NCI-H146 (cell line): ENCODE results near the gene PTPRO.
"Not testable (repeated sequence)": the region's sequence is repeated elsewhere in the genome, so short reads cannot be mapped to it uniquely, and the experiment has no call there.

Source experiments
- DNase-seq: peaks from one replicate; lab custom pipeline; 2025; lab: John Stamatoyannopoulos, UW

Gene PTPRO

GRCh38 chr12:15602051-15602672 lies 279.9 kb downstream of the PTPRO start:
- DNase-seq = no peak

GRCh38 chr12:15603474-15604085 lies 281.3 kb downstream of the PTPRO start:
- no peak for DNase-seq

DNA sequence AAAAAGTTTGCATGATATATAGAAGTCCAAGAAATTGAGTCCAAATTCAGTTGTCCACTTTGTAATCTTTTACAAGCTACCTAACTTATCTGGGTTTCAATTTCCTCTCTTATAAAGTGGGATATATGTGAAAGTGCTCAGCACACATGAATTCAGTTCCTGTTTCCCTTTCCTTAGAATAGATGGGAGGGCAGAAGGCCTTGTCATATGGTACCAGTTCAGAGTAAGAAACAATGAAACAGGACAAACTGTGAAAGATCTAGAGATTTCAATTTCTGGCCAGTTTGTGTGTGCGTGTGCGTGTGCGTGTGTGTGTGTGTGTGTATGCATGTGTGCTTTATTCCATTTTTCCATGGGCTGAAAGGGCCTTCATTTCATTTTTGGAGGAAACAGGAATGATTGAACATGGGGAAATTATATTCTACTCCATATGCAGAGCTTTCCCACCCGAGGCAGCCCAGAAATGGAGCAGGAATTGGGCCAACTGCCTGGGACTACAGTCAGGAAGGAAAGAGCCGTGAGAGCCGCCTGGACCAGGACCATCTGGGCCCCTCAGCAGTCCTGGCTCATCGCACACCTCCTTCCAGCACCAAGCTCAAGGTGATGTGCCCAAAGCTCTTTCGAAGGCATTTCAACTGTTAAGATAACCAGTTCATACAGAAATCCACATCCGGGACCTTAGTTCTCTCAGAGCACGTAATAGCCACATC lies 283.7 kb downstream of the PTPRO start:
- DNase-seq = no peak

DNA sequence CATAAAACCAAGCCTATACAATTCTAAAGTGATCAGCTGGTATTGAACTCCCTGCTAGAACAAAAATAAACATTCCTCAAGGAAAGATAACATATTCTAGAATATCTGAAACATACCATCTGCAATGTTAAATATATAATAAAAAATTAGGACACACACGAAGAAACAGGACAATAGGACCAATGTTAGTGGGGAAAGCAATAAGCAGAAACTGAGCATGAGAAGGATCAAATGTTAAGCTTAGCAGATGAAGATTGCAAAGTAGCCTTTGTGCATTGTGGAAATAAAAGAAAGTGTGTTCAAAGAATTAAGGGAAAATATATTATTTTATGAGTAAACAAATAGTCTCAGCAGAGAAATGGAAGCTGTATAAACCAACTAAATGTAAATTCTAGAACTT lies 286.1 kb downstream of the PTPRO start:
- no peak for DNase-seq

DNA sequence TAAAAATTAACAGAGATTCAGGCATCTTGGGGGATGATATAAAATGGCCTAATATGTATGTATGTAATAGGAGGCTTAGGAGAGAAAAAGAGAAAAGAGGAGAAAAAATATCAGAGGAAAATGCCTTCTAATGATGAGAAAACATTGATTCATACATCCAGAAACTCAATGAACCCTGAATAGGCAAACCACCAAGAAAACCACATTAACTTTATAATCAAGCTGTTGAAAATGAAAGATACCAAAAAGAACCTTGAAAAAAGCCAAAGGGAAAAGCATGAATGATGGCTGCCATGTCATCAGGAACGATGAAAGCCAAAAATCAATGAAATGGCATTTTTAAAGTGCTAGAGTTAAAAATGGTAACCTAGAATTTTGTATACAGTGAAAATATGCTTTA lies 286.6 kb downstream of the PTPRO start:
- DNase-seq = no peak

DNA sequence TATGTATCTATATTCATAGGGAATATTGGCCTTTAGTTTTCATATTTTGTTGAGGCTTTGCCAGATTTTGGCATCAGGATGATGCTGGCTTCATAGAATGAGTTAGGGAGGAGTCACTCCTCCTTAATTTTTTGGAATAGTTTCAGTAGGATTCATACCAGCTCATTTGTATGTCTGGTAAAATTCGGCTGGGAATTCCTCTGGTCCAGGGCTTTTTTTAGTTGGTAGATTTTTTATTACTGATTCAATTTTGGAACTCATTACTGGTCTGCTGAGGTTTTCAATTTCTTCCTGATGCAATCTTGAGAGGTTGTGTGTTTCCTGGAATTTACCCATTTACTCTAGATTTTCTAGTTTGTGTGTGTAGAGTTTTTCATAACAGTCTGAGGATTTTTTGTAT lies 291.7 kb downstream of the PTPRO start:
- no peak for DNase-seq

GRCh38 chr12:15616495-15616894 lies 294.2 kb downstream of the PTPRO start:
- DNase-seq = not testable (repeated sequence)

DNA sequence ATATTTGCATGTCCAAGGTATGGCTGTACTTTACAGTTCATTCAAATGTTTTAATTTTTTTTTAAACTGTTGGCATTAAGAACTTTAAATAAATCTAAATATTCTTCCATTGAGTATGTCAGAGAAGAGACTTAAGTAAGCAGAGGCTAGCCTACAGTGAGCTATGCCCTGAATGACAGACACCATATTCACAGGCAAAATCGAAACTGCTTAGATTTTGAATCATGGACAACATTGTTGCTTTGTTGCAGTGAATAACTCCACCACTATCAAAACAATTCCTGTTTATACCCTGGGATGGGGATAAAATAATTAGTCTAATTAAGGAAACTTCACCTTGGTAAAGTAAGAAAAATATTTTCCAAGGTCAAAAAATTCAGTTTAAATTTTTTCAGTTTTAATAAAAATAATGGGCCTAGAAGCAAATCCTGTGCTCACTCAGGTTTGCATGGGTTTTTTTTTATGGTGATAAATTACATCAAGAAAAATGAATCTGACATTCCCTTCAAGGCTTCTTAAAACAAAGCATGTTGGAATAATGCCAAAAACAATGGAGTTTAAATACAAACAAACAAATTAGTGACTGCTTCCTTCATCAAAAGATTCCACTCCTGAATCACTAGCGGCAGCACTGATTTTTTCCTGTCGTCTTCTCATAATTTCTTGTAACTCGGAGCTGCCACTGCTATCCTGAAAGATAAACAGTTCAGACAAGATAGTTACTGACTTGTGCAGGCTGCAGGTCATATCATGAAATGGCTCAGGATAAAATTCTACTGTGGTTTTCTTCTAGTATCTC lies 298.6 kb downstream of the PTPRO start:
- no peak for DNase-seq

GRCh38 chr12:15625075-15625474 lies 302.8 kb downstream of the PTPRO start:
- no peak for DNase-seq

DNA sequence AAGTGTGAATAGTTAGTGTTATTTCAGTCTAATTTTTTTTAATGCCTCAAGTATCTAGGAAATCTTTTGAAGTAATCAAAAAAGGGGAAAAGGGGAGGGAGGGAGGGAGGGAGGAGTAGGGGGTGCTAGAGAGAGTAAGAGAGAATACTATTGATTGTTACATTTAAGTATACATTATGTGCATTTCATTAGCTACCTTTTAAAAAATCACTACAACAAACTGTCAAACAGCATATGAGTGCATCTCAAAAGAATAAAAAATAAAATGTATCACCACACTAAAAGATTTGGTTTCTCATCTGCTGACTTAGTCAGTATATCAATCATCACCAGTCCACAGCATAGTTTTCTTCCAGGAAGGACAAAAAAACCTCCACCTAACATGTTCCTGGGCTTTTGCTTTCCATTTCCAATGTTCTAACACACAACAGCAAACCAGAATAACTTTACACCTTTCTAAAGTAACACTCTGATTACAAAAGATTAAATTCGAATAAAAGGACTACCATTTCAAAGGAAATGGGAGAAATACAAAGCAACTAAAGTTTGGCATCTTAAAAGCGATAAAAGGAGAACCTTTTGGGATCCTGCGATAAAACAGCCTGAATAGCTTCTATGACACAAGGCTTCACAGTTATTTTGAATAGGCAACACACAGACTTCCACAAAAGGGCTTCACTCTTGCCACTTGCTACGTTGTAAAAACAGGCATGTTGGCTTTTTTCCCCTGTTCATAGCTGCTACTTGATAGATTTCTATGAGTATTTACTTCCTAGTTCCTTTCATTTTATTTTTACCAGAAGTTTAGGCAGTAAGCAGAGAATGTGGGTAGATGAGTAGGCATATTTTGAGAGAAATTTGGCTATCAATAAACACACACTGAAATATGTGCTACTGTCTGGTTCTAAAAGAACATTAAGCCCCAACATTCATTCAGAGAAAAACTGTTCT lies 306.0 kb downstream of the PTPRO start:
- DNase-seq = no peak

GRCh38 chr12:15629108-15629507 lies 306.8 kb downstream of the PTPRO start:
- no peak for DNase-seq

DNA sequence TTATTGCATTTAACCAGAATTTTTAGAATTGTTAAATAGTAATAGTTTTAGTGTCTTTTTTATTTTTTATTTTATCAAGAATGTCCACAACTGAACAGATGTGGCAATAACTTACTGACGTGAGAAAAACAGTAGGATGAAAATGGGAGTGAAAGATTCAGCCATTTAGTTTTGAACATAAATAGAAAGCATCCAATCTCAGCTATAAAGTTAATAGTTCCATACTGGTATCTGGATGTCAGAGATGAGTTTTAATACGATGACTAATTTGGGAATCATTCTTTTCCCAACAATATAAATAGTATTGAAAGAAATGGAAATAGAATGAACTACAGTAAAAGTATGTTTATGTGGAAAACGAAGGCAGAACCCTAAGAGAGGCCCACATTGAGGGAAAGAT lies 307.5 kb downstream of the PTPRO start:
- DNase-seq = no peak

DNA sequence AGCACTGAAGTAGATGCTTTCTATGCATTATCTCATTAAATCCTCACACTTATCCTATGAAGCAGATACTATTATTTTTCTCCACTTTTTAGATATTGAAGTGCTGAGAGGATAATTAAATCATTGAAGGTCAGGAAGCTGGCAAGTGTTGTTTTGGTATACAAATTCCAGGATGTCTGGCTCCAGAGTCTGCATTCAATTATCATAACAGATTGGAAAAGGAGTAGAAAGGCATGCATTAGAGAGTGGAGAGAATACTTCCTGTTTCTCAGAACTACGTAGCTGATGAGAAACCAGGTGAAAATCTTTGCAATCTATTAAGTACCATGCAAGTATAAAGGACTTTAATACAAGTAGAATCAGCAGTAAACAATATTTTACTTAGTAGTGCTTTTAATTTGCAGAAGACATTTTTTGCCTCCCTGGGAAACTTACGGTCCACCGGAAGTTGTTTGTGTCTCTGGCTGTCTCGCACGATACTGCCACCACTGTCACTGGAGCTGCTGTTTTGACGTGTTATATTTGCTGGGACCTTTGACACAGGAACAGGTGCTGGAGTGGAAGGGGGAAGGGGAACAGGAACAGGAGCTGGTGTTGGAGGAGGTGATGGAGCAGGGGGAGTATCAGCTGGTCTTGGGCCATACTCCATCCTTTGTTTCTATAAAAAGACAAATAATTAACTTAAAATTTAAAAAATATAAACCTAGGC lies 308.9 kb downstream of the PTPRO start:
- peak; percentile 31 for DNase-seq

DNA sequence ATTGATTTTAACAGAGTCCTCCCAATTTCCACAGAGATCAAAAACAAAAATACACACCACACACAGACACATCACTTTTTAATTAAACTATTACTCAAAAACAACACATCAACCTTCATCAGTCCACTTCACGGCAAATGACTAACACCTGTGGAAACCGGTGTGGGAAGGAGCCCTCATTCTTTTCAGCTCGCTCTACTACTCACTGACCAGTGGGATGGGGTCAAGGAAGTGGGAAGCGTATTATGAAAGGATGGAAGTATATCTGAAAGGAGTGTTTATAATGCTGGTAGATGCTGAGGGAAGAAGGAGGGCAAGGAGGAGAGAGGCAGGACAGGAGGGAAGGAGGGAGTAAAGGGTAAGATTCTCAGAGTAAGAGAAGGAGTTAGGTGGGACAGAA lies 310.4 kb downstream of the PTPRO start:
- no peak for DNase-seq

DNA sequence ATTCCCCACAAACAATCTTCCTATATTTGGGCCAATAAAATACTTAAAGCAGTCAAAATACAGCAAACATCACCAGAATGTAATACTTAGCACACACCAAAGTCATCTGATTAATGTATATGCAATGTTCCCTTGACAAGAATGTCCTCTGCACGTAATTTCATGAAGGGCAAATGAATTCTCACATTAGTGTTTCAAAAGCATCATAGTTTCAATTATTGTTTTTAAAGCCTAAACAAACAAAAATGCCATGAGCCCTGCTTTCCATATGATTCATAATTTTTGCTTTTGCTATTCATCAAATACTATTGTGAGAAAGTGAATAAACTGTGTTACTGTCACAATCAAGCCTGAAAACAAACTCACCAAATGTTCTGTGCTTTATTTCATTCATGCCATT lies 310.9 kb downstream of the PTPRO start:
- no peak for DNase-seq

DNA sequence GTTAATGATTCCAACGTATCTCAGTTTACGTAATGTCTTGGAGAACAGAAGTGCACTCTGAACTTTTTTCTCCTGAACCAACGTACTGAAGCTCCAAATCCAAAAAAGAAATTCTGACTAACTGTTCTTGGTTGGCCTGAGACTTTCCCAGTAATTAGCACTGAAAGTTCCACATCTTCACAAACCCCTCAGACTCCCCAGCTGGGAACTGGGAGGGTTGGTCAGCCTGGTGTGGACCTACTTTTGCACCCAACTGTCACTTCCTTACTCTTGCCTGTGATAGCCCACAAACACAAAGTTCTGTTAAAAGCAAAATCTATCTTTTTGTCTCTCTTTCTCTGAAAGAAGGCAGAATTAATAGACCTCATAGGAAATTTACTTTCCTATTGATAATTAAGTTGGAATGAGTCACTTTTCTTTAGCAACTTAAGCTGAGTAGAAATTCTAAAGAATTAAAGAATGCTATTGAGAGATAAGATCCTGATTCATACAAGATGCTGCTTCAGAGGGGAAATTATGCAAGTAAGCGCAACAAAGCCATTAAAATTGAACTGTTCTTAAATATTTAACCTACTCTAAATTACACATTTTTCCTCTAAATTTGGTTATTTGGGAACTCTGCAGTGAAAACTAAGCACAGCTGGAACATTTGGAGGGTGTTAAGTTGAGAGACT lies 311.8 kb downstream of the PTPRO start:
- no peak for DNase-seq

DNA sequence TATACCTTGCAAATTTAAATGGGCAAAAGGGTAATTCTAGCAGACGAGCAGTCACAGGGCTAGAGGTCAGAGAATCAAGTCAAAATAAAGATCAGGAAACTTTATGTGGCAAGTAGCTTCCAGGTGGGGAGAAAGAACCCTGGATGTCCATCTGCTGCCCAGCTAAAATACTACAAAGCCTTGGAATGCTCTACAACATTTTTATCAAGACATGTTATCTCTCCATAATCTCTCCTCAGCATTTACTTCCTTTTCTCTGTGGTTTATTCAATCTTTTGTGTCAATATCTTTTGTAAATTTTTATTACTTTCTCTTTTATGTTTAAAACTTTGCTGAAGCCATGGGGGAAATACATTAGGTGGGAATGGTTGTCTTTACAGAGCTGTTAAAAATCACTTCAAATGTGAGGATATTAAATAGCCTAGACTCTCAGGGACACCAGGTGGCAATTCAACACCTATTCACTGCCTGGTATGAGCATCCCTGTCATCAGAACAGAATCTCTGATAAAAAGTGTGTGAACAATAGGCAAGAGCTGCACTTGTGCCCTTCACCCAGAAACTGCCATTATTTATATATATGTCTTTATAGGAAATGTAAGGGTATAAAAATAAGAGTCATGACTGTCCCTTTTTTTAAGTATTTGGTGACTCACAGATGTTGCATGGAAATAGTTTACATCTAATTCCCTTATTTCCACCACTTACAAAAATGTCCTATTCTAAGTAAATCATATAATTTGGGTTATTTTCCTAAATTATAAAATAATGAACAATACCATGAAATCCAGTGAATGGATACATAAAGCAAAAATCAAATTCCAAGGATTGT lies 314.0 kb downstream of the PTPRO start:
- DNase-seq = peak; percentile 24

DNA sequence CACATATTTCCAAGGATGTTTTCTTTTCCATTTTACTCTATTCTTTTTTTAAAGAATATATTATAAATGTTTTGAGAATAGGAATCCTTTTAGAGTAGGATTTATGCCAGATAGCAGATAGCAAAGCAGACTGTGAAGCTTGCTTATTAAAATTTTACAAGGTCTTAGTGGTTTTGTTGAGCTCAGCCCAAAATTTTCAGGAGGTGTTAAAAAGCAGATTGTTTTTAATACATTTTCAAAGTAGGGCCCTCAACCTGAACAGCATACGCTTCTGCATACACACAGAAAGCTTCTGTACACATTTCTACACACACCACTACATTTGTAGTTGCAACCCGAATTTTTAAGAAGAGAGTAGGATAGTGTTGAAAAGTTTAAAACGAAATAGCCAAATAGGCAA lies 315.9 kb downstream of the PTPRO start:
- no peak for DNase-seq

DNA sequence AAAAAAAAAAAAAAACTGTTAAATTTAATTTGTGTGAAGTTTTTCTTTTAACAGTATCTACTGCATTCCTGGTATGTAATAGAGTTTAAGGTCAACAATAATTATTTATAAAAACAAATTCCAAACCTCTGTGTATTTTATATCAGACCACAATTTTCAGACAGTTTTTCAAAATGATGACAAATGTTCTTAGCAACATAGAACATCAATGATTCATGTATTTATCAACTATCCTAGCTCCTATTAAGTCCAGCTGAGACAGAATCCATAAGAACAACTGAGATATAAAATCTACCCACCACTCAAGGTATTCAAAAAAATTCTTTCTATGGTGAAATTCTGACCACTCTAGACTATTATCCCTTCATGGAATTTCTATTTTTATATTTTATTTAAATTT lies 322.4 kb downstream of the PTPRO start:
- no peak for DNase-seq
